Activated T-cell treated with anti-CD3 and anti-CD28 coated beads for 48 hours (primary cell): Measurements from ENCODE around the gene CRKL.
"Not testable (repeated sequence)": the region's sequence is repeated elsewhere in the genome, so short reads cannot be mapped to it uniquely, and the experiment has no call there.

Experiments
- DNase-seq: peaks from one replicate; pipeline ENCODE4 v3.0.0-alpha.2; 2020; ENCODE audit warnings: low read depth

Gene CRKL

DNA sequence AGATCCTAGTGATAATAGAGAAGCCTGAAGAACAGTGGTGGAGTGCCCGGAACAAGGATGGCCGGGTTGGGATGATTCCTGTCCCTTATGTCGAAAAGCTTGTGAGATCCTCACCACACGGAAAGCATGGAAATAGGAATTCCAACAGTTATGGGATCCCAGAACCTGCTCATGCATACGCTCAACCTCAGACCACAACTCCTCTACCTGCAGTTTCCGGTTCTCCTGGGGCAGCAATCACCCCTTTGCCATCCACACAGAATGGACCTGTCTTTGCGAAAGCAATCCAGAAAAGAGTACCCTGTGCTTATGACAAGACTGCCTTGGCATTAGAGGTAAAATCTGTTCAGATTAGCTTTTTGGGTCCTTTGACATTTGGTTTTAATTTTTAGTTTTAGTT is 16.7 kb downstream of the CRKL start:
- no peak for DNase-seq

DNA sequence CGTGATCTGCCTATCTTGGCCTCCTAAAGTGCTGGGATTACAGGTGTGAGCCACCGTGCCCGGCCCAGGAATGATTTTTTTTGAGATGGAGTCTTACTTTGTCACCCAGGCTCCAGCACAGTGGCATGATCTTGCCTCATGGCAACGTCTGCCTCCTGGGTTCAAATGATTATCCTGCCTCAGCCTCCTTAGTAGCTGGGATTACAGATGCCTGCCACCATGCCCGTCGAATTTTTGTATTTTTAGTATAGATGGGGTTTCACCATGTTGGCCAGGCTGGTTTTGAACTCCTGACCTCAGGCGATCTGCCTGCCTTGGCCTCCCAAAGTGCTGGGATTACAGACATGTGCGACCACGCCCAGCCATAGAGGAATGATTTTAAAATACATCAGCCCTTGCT is 17.8 kb downstream of the CRKL start:
- DNase-seq: not testable (repeated sequence)

DNA sequence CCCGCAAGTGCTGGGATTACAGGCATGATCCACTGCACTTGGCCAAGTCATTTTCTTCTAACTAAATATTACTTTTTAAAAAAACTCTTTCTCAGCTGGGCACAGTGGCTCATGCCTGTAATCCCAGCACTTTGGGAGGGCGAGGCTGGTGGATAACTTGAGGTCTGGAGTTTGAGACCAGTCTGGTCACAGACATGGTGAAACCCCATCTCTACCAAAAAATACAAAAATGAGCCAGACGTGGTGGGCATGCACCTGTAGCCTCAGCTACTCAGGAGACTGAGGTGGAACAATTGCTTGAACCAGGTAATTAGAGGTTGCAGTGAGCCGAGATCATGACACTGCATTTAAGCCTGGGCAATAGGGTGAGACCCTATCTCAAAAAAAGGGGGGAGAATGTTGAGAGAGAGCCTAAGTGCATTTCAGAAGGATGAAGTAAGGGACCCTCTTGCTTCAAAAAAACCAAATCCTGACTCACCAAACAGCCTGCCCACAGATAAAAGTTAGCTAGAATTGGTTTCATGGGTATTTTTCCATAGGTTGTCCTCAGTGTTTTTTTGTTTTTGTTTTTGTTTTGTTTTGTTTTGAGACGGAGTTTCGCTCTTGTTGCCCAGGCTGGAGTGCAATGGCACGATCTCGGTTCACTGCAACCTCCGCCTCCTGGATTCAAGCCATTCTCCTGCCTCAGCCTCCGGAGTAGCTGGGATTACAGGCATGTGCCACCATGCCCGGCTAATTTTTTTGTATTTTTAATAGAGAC is 18.8 kb downstream of the CRKL start:
- not testable (repeated sequence) for DNase-seq

DNA sequence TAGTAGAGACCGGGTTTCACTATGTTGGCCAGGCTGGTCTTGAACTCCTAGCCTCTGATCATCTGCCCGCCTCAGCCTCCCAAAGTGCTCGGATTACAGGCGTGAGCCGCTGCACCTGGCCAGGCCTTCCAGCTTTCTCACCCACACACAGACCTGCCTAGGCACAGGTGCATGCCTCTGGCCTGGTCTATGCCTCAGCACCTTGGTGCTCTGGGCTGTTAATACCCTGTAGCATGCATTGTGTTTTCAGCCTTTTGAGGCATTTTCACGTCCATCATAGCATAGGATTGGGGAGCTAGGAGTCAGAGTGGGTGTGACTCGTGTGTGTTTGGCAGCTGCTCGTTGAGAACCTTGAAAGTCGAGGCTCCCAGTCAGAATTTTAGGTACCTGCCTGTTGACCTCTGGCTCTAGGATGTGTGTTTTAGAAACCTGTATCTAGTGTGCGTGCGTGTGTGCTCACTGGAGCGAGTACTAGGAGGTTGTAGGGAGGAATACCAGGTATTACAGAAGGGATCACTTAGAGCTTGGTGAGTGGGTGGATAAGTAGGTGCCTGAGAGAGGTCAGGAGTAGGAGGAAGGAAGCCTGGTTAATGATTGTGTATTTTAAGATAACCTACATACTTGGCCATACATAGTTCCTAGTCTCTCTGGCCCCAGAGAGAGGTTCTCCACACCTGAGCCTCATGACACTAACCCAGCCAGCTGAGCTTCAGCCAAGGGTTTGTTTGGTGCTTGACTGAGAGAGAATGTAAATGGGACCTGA is 20.0 kb downstream of the CRKL start:
- DNase-seq: no peak

DNA sequence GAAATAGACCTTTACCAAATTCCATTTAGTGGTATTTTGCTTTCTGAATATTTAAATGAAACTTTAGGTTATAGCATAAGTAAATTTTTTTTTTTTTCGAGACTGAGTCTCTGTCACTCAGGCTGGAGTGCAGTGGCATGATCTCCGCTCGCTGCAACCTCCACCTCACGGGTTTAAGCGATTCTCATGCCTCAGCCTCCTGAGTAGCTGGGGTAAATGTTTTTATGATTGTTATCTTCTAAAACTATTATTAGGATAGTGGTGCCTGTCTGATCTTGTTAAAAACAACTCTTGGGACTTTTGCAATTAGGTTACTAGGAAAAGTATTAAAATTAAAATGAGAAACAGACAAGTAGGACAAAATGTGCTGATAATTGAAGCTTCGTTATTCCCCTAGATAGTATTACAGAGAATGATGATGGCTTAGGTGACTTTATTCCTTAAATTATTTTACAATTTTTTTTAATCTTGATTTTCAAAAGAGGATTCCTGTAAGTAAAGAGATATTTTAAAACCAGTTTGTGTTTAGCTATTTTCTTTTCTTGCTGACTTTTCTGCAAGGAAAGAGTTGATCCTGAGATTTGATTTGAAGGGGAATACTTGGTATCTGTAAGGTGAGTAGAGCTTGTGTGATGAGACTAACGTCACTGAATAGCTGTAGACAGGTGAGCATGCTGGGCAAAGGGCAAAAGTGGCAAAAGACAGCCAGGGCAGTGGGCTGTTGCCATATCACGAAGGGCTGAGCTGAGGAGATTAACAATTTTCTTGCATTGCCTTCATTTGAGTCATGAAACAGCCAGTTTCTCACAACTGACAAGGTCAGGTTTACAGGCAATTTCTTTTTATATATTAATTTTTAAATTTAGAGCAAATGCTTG is 20.8 kb downstream of the CRKL start:
- DNase-seq: no peak

DNA sequence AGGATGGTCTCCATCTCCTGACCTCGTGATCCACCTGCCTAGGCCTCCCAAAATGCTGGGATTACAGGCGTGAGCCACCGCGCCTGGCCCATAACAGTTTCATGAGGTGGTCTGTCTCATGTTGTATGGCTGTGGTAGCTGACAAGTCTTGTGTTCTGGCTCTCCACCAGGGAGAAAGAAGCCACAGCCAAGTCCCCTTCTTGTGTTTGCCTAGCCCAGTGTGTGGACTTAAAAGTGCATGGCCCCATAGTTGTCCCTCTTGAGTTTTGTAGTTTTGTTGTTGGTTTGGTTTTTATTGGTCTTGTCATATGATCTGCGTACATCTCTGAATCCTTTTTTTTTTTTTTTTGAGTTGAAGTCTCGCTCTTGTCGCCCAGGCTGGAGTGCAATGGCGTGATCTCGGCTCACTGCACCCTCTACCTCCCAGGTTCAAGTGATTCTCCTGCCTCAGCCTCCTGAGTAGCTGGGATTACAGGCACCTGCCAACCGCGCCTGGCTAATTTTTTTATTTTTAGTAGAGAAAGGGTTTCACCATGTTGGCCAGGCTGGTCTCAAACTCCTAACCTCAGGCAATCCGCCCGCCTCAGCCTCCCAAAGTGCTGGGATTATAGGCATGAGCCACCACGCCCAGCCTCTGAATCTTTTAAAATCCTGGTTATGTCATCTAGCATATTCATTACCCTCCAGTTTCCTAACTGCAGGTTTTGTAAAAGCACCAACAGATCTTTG is 22.4 kb downstream of the CRKL start:
- DNase-seq: not testable (repeated sequence)

DNA sequence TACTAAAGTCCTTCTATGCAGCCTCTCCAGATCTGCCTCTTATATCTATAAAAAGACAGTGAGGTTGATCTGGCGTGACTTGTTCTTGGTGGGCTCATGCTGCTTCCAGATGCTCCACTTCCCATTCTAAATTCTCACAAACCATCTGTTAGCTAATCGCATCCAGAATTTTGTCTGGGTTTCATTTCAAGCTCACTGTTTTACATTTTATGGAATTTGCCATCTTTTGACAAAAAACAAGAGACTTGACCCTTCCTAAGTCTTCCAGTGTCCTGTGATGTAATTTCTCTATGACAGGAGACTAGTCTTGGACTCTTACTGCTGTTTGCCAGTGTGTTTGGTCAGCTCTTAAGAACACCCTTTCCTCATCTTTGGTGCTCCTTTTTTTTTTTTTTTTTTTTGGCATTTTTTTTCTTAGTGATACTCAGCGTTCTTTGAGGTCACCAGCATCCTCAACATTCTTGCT is 23.0 kb downstream of the CRKL start:
- DNase-seq: no peak

DNA sequence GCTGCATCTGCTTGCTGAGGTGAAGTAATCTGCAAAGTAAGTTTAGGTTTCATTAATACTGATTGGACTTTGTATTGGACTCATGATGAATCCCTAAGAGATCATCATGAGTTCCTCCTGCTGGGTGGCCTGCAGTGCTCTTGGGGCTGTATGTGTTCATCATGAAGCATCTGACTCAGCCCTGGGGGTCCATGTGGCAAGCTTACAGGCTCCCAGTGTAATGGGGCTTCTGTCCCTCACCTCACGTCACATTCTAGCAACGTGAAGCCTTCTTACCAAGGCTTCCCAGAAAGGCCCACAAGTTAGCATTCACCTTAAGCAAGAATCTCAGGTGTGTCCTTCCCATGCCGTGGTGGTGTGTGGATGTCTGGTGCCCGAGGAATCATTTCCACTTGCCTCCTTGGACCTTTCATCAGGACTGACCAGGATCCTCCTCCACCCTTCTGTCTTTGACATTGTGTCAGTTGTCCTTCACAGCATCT is 23.7 kb downstream of the CRKL start:
- DNase-seq: no peak

DNA sequence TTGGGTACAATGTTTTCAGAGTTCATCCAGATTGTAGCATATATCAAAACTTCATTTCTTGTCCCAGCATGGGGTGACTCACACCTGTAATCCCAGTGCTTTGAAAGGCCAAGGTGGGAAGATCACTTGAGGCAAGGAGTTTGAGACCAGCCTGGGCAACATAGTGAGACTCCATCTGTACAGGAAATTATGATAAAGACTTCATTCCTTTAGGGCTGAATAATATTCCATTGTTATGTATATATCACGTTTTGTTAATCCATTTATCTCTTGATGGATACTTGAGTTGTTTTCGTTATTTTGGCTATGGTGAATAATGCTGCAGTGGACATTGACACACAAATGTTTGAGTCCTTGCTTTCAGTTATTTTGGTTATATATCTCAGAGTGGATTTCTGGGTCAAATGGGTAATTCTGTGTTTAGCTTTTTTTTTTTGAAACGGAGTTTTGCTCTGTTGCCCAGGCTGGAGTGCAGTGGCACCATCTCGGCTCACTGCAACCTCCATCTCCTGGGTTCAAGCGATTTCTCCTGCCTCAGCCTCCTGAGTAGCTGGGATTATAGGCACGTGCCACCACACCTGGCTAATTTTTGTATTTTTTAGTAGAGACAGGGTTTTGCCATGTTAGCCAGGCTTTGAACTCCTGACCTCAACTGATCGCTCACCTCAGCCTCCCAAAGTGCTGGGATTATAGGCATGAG is 25.1 kb downstream of the CRKL start:
- DNase-seq: not testable (repeated sequence)

DNA sequence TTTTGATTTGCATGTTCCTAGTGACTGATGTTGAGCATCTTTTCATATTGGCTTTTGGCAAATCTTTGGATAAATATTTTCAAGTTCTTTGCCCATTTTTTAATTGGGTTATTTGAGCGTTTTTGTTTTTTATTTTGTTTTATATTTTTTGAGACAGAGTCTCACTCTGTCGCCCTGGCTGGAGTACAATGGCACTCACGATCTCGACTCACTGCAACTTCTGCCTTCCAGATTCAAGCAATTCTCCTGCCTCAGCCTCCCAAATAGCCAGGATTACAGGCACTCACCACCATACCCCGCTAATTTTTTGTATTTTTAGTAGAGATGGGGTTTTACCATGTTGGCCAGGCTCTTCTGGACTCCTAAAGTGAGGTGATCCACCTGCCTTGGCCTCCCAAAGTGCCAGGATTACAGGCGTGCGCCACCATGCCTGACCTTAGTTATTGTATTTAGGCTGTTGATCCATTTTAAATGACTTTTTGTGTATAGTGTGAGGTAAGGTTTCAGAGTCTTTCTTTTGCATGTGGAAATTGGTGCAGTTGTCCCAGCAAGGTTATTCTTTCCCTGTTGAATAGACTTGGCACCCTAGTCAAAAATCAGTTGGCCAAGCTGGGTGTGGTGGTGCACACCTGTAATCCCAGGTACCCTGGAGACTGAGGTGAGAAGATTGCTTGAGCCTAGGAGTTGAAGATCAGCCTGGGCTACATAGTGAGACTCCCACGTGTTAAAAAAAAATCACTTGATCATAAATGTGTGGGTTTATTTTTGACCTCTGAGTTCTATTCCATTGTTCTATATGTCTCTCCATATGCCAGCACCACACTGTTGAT is 26.1 kb downstream of the CRKL start:
- no peak for DNase-seq

DNA sequence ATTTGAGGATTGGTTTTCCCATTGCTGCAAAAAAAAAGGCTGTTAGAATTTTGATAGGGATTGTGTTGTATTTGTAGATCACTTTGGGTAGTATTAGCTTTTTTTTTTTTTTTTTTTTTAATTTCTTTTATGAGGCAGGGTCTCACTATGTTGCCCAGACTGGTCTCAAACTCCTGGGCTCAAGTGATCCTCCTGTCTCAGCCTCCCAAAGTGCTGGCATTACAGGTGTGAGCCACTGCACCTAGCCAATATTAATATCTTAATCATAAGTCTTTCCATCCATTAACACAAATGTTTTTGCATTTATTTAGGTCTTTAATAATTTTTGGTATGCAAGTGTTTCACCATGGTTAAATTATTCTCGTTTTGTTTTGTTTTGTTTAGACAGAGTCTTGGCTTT is 26.8 kb downstream of the CRKL start:
- no peak for DNase-seq

DNA sequence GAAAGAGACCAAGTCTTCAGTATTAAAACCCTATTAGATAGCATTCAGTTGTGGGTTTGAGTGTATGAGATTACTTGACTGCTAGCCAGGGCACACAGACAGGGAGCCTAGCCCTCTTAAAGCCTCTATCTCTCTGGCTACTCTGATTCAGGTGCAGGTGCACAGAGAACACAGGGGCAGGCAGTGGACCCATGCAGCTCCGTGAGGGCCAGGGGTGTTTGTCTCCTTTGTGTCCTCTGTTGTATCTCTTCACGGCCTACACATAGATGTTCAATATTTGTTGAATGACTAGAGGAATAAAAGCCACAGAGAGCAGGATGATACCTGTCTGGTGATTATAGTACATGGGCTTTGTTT is 28.3 kb downstream of the CRKL start:
- DNase-seq: no peak

DNA sequence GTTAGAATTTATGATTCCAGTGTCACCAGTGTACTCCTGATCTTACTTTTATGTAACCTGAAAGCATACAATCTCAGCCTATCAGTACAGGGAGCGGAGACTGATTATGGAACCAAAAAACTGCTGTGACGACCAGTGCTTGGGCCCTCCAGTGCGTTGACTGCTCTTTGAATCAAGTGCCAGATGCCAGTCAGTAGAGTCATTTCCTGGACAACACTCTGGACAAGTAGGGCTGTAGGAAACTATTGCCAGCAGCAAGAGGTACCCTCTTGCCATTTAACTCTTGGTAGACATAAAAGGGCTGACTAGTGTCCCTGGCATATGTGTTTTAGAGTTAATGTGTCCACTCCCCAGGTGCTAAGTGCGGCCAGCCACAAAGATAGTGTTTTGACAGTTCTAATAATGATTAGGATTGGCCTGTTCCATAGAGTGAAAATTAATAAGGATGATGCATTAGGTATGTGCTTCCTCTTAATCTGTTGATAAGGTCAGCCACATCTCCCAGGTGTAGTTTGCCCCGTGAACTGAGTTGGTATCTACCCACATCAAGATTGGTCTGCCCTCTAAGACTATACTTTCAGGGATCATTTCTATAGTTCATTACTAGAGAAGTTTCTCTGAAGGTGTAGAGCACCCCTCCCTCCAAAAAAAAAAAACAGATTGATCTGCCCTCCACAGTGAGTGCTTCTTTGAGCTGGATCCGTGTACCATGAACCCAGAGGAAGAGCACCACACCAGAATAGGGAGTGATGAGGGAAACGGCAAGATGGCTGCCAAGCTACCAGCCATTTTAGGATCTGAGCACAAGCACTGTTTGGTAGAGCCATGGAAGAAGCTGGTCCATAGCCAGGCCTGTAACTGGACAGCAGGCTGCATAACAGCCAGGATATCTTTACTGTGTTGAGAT is 29.1 kb downstream of the CRKL start:
- no peak for DNase-seq

DNA sequence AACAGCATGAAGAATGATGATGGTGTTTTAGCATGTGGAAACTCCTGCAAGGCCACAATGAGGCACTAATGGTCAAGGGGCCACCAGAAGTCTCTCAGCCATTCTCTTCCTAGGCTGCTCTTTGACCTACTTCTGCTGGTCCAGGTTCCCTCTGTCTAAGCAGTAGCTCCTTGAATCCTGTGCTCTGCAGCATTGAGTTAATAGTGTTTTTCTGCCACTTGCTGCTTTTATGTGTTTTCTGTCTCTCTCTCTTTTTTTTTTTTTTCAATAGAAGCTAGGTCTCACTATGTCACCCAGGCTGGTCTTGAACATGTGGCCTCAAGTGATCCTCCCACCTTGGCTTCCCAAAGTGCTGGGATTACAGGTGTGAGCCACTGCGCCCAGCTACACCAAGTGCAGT is 29.8 kb downstream of the CRKL start:
- DNase-seq: no peak

DNA sequence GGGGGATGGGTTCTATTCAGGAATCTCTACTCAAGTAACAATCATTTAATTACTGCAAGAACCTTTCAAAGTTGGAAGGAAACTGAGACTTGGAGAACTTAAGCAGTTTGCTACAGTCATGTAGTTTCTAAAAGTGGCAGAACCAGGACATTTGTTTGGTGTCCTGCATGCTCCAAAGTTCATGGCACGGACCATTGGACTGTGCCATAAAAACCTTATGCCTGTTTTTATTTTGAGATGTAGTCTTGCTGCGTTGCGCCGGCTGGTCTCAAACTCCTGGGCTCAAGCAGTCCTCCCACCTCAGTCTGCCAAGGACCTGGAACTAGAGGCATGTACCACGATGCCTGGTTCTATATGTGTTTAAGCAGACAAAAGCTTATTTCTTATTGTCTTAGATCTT is 31.2 kb downstream of the CRKL start:
- no peak for DNase-seq

DNA sequence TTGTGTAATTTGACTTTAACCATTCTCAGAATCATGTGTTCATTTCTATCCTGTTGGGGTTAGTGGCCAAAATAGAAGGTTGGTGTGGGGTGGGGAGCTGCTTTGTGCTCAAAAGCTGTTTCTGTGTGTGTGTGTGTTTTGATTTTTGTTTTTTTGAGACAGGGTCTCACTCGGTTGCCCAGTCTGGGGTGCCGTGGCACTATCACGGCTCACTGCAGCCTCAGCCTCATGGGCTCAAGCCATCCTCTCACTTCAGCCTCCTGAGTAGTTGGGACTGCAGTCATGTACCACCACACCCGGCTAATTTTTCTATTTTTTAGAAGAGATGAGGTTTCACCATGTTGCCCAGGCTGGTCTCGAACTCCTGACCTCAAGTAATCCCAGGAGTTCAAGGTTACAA is 31.8 kb downstream of the CRKL start:
- DNase-seq: no peak

DNA sequence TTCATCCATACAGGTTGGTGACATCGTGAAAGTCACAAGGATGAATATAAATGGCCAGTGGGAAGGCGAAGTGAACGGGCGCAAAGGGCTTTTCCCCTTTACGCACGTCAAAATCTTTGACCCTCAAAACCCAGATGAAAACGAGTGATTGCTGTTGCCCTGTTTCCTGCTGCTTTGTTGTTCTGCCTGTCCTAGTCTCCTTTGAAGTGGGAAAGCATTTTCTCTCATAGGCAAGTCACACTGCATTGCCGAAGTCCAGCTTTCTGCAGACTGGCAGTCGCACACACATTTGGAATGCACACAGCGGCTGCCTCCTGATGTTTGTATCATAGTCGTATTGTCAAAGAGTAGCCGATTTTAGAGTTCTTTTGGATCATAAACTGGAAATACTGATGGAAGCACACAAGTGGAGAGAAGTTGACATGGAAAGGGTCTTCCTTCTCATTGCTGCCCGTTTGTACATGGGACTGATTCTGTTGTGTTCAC is 32.5 kb downstream of the CRKL start:
- no peak for DNase-seq

DNA sequence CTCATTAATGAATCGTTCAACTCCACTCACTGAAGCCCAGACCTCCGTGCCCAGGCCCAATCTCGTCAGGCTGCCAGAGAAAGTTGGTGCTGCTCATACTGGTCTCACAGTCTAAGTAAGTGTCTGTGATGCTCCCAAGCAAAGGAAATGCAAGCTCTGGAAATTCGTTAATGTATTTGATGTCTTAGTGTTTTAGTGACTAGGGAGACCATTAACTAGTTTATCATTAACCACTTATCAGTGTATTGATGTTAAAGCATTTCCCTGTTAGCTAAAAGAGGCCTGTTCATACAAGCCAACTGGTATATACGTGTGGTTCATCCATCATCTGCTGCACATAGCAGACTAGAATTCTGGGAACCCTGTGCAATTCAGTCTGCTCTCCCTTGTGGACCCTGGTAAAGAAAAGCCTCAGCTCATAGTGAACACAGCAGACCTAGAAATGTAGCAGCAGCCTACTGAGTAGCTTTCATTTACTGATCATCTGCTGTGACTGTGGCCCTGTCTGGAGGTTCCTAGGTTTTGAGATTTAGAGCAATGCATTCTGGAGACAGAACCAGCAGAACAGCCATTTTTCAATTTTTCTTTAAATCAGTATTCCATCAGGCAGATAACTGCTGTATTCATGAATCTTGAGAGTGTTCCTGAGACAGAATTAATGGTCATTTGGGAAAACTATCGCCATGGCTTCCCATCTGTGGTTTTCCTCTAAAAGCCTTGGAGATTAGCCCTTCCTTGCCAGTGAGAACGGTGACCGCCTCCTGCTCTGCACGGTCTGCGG is 34.1 kb downstream of the CRKL start:
- no peak for DNase-seq
